Spleen (tissue), 7 donors: ENCODE data around the gene ZNF487.

ENCODE experiments used
- POLR2A ChIP-seq, 3 donors: fragments of 450-650 bp; IDR thresholded peaks; one replicate each; pipeline ENCODE4 v1.5.1; 2017; ENCODE audit warnings: antibody characterized with exemption in 3 of 3, mild to moderate bottlenecking in 1 of 3
- POLR2AphosphoS5 ChIP-seq, 3 donors: sonication (generic); formaldehyde crosslinking; IDR thresholded peaks; one replicate each; pipeline ENCODE4 v1.5.1; 2017; ENCODE audit warnings: antibody characterized with exemption in 3 of 3
- TF ChIP-seq, protein P1 (sequence below), 11 experiments: fragments of 200-600 bp in 7 of 11; fragments of 450-650 bp in 4 of 11; sonication (generic) in 4 of 11; IDR thresholded peaks in 8 of 11; conservative IDR thresholded peaks in 3 of 11; 1 replicate in 7 of 11; 2 replicates in 4 of 11; pipeline versions ENCODE4 v1.4.0 to v1.8.0; 2016 to 2021; ENCODE audit warnings: antibody characterized with exemption in 11 of 11, inconsistent platforms in 4 of 11, mild to moderate bottlenecking in 1 of 11
- donor health status: DM: no; HTN: no; CAD: no; lungs with moderate emphysema.
- donor health status: DM: no; HTN: no; CAD: no.
- donor health status: DM: no; HTN: no; CAD: no.

DNA sequence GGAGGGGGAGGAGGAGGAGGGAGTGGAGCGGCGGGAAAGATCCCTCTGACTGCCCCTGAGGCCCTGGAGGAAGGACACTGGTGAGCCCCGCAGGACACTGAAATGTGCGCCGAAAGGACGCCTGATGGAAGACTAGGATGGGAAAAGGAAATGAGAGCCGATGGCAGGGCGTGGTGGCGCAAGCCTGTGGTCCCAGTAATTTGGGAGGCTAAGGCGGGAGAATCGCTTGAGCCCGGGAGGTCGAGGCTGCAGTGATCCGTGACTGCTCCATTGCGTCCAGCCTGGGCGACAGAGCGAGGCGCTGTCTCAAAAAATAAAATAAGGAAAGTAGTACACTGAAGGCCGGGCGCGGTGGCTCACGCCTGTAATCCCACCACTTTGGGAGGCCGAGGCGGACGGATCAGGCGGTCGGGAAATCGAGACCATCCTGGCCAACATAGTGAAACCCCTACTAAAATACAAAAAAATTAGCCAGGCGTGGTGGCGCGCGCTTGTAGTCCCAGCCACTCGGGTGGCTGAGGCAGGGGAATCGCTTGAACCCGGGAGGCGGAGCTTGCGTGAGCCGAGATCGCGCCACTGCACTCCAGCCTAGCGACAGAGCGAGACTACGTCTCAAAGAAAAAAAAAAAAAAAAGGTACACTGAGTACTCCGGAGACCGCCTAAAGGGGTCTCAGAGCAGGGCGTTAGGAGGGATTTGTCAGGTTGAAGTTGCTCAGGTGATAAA lies 27.4 kb upstream of the ZNF487 start:
- TF ChIP-seq POLR2A (IDR thresholded peaks at IDR 0.05) (no peak), POLR2AphosphoS5 (IDR thresholded peaks at IDR 0.05) (peak in 2 of 3 donors; percentile 68 to 73)
- TF ChIP-seq, protein P1, sequence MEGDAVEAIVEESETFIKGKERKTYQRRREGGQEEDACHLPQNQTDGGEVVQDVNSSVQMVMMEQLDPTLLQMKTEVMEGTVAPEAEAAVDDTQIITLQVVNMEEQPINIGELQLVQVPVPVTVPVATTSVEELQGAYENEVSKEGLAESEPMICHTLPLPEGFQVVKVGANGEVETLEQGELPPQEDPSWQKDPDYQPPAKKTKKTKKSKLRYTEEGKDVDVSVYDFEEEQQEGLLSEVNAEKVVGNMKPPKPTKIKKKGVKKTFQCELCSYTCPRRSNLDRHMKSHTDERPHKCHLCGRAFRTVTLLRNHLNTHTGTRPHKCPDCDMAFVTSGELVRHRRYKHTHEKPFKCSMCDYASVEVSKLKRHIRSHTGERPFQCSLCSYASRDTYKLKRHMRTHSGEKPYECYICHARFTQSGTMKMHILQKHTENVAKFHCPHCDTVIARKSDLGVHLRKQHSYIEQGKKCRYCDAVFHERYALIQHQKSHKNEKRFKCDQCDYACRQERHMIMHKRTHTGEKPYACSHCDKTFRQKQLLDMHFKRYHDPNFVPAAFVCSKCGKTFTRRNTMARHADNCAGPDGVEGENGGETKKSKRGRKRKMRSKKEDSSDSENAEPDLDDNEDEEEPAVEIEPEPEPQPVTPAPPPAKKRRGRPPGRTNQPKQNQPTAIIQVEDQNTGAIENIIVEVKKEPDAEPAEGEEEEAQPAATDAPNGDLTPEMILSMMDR (IDR thresholded peaks at IDR 0.05 in 8 of 11, conservative IDR thresholded peaks at IDR 0.05 in 3 of 11) = no peak
